GM19328 (cell line): Measurements from ENCODE around the gene CSTF2T.
"Not testable (repeated sequence)": the region's sequence is repeated elsewhere in the genome, so short reads cannot be mapped to it uniquely, and the experiment has no call there.

Source experiments
- ATAC-seq: cut with Tn5 transposase; IDR thresholded peaks from one replicate; pipeline ENCODE4 v1.9.1; 2021; ENCODE audit warnings: mild to moderate bottlenecking, moderate library complexity; ENCODE audit not compliant: unreplicated experiment

Gene CSTF2T

DNA sequence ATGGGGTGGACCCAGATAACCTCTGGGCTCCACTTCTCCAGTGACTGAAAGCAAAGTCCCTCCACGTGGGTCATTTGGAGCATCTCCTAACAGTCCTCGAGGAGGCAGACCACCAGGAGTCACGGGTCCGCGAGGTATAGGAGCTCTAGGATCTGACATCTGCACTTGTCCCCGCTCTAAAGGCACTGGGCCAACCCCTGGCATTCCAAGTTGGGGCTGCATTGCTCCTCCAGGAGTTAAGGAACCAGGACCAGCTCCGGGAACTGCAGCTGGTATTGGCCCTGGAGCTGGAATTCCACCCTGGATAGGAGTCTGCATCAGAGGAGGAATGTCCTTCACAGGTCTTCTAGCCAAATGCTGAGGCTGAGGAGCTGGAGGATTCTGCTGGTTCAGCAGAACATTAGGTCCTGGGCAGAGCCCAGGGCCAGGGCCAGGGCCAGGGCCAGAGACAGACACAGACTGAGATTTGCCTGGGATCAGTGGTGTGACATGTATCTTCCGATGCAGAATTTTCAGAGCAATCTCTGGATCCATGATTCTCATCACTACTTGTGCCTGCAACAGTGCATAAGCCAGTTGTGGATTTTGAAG is 827 bp downstream of the CSTF2T start:
- ATAC-seq: no peak

DNA sequence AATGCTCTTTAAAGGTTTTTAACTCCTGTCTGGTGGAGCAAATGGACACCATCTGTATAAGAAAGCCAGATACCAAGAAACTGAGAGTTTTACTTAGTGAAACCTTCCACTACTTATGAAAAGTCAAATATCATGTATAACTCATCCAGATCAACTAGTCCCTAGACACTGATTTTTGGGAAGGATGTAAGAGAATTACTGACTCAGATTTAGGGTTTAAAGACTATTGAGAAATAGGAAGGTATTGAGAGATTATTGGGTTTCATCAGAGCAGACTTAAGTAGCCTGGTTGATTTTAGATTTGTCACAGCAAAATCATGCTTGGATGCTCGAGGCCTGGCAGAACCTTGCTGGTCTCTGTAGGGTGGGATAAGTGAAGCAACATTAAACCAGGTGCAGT is 3.1 kb downstream of the CSTF2T start:
- ATAC-seq: no peak

DNA sequence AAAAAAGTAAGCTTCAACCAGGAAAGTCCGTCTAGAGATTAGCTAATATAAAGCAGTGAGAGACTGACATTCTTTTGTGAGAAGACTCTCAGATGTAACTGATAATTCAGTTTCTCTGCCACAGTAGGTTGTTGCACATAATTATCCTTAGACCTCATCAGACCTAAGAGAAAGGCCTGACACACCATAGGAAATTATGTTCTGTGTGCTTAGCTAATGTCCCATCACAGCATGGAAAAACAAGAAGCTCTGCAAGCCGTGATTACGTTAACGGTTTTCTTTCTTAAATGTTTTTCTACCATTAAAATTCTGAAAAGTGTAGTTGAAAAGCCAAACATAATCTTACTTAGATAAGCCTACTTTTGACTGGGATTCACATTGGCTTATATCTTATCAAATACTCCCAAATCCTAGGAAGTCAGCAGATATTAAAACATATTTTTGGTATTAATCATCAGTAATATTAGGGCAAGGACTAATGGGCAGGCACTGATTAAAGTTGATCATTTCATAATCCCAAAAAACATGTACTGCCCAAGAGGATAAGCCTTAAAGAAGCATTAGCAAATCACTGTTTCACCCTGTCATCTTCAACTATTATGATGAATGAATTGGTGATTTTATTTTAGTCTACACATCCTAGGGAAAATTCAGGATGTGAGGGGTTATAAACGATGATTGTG is 5.2 kb downstream of the CSTF2T start:
- no peak for ATAC-seq

DNA sequence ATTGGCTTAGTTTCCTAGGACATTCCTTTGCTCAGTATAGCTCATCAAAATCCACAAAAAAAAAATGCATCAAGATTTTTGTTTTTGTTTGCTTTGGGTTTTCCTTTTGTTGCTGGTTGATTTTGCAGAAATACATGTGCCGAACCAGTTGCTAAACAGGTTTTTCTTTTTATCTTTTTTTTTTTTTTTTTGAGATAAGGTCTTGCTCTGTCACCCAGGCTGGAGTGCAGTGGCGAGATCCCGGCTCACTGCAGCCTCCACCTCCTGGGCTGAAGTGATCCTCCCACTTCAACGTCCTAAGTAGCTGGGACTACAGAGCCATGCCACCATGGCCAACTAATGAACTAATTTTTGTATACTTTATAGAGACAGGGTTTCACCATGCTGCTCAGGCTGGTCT is 8.3 kb downstream of the CSTF2T start:
- ATAC-seq: no peak

DNA sequence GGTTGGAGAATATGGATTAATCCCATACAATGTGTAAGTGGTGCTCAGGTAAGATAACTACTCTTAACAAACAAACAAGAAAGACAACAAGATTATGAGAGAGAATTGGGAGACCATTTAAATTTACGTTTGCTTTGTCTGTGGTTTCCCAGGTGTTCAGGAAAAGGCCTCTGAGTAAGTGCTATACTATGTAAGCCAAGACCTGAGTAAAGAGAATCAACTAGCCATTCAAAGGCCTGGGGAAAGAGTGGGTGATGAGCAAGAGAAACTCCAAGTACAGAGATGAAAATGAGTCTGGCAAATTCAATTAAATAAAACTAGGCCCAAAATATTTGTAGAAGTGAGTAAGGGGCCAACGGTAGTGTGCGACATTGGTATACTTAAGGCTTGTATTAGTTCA is 9.9 kb downstream of the CSTF2T start:
- no peak for ATAC-seq

DNA sequence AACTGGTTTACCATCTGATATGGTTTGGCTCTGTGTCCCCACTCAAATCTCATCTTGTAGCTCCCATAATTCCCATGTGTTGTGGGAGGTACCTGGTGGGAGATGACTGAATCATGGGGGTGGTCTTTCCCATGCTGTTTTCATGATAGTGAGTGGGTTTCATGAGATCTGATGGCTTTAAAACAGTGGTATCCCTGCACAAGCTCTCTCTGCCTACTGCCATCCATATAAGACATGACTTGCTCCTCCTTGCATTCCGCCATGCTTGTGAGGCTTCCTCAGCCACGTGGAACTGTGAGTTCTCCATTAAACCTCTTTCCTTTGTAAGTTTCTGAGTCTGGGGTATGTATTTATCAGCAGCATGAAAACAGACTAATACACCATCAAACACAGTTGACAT is 10.6 kb downstream of the CSTF2T start:
- ATAC-seq: not testable (repeated sequence)

DNA sequence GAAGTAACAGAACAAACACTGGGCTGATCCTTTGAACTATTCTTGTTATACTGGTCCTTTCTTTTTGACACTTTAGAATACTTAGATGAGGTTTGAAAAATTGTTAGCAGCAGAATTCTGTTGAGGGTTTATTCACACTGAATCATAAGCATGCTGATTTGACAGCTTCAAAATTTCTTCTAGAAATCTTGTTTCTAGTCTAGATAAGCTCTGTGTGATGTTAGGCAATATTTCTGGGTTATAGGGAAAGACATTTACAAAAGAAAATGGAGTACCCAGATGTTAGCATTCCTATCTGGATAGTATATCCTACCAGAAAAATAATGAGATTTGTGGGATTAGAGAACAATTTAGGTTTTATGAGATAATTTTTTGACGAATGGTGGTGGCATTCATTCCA is 12.1 kb downstream of the CSTF2T start:
- ATAC-seq: no peak

DNA sequence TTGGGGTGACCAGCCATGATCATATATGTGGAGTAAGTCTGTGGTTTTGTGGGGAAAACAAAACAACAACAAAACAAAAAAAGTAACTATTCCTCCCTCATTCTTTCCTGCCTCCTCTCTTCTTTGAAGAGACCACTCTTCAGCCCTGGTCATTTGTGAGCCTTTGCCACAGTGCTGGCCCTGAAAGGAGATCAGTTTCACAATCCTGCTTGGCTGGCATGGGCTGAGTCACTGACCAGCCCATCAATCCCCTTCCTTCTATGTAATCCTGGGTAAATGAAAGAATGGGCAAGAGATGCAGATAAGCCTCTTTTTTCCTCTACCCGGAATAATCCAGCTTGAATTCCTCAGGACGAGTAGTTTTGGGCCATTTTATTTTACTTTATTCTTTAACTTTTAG is 13.6 kb downstream of the CSTF2T start:
- no peak for ATAC-seq

DNA sequence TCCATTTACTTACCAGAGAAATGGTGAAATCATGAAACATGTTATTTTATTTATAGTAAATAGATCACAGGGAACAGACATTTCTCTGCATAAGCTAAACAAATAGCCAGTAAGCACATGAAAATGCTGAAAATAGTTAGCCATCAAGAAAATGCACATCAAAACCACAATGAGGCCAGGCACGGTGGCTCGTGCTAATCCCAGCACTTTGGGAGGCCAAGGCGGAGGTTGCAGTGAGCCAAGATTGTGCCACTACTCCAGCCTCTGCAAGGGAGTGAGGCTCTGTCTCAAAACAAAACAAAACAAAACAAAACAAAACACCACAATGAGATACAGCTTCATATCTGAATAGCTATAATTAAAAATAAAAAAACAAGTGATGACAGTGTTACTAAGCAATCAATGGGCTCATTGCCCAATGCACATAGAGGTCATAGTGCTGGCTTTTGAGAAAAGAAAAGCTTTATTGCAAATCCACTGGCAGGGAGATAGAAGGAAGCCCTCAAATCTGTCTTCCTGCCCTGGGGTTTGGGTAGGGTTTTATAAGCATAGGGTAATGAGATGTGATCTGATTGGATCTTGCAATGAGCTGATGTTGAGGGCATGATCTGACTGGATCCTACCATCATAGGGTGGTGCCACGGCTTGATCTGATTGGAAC is 16.2 kb downstream of the CSTF2T start:
- no peak for ATAC-seq

DNA sequence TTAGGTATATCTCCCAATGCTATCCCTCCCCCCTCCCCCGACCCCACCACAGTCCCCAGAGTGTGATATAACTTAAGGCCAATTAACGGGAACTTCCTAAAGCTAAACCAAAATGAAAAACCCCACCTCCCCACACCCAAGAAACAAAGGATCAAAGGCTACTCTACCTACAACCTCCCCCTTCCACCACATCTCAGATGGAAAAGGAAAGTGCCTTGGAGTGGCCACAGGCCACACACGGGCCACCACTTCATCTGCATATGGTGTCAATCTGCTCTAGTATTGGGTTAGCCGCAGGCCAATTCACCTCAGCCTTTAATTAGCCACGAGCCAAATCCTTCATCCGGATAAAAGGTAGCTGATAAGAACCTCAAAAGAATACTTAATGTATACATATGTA is 19.6 kb downstream of the CSTF2T start:
- no peak for ATAC-seq

DNA sequence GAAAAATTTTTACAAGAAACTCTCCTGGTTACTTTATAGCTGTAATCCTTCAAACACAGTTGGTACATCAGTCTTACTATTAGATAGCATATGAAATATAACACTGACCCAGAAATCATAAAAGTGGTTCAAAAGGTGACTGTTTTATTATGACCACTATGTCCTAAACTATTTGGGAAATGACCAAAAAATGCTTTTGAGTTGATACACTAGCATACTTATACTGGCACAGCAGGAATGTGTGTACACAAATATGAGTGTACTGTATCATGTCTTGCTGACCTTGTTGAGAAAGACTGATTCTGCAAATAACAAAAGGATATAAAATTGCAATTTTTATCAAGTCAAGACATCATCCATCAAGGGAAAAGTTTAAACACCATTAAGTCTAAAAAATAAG is 24.3 kb downstream of the CSTF2T start:
- no peak for ATAC-seq

DNA sequence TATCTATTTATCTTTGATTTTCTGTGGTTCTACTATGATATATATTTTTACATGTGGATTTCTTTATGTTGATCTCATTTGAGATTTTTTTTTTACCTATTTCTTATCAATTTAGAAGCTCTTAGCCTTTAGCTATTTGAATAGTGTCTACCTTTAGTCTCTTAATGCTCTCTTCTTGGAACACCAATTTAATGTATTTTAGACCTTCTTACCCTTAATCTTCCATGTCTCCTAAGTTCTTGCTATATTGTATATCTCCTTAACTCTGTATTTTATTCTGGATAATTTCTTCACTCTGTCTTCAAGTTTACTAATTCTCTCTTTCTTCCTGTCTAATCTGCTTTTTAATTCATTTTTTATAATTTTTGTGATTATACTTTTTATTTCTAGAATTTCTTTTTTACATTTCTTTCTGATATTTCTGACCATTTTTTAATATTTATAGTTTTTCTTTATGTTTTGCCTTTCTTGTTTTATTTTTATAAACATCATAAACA is 27.3 kb downstream of the CSTF2T start:
- ATAC-seq: no peak

DNA sequence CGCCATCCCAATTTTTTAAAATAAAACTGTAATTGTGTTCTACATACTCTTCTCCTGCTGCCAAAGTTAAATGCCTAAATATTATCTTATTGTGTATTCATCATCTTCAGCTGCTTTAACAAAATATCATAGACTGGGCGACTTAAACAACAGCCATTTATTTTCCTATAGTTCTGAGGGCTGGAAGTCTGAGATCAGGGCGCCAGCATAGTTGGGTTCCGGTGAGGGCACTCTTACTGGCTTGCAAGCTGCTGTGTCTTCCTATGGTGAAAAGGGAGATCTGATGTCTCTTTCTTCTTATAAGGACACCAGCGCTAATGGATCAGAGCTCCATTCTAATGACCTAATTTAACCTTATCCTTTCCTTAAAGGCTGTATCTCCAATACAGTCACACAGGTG is 30.4 kb downstream of the CSTF2T start:
- no peak for ATAC-seq

DNA sequence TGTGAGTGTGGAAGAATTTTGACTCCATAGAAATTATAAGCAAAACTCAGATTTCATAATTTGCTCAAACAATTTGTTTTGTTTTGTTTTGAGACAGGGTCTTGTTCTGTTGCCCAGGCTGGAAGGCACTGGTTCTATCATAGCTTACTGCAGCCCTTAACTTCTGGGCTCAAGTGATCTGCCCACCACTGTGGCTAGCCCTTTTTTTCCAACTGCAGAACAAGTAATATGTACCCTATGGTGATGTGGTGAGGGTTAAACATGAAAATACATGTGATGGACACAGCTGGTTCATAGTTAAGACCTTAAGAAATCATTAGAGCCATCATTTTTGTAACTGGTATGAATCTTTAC is 31.1 kb downstream of the CSTF2T start:
- no peak for ATAC-seq

DNA sequence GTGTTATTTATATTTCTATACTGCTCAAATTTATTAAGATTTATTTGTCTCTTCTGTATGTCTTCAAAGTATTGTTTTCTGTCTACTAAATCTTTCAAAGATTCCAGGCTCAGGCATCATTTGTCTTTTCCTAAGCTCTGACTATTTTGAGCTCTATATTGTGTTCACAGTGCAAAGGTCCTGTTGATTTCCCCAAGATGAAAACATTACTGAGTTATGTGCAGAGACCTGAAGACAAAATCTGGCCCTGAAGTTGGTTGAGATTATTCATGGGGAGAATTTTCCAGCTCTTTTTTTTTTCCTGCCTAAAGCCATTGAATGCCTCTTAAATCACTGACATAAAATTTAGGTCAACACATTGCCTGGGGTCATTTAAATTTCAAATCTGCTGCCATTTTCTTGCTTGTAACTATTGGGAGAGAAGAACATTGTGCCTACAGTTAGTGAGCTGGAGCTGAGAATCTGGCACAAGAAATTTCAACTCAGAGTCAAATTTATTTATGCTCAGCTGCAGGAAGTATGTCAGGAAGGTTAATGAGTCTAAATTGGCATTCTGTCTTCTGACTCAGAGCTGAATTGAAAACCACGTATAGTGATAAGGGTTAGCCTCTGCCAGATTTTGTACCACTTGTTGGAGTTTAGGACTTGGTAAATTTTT is 31.6 kb downstream of the CSTF2T start:
- no peak for ATAC-seq

DNA sequence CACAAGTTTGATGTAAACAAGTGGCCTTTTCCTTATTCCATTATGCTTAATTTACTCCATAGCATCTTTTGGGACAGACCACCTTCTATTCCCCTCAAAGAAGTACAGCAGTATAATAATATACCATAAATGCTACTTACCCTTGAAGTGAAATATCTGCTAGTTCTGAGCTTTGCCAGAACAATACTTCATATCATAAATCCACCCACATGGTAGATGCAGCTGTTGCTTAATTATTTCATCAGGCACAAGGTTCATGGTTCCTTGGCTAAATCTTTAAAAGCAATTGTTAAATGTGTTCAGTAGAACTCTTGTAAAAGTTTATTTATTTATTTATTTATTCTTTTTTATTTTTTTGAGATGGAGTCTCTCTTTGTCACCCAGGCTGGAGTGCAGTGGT is 32.9 kb downstream of the CSTF2T start:
- ATAC-seq: no peak

DNA sequence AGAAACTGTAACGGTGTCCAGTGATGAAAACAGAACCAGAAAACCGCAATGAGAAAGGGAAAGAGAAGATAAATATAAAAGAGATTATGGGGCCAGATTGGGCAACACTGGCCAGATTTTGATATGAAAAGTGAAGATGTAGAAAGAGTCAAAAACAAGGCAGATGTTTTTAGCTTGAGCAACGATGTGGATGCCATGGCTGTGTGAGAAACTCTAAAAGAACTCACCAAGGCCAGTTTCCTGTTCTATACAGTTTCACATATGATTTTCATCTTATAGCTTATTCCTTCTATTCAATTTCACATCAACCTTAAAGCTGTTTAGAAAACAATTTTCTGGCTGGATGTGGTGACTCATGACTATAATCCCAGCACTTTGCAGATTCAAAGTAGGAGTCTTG is 36.3 kb downstream of the CSTF2T start:
- no peak for ATAC-seq

DNA sequence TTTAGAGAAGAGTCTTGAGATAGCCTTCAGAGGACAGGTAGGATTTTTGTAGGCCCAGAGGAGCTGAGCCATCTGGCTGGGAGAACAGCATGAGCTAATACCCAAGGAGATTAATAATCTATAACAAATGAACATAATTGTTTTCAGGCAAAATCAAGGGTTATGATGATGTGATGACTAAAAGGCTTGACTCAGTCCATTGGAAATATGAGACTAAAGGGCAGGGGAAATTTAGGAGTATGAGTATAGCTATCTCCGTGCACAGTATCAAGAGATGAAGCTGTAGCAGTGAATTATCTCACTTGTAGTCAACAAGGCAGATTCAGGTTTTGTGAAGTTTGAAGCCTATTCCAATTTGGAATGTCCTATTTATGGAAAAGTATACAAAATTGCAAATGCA is 40.1 kb downstream of the CSTF2T start:
- no peak for ATAC-seq

DNA sequence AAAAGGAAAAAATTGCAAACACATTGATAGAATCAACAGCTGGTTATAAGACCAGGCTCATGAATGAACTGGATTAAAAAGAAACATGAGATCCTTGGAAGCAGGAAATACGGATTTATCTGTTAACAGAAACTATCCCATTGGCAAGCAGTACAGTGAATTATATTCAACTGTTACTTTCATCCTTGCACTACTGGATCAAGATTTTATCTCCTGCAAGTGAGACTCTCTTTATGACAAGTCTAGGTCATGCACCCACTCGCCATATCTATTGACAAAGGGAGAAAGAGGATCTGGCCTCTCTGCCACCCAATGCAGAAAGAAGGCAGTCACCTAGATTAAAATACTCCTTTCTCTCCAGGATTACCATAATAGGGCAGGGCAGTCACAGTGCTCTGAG is 41.4 kb downstream of the CSTF2T start:
- ATAC-seq: no peak

DNA sequence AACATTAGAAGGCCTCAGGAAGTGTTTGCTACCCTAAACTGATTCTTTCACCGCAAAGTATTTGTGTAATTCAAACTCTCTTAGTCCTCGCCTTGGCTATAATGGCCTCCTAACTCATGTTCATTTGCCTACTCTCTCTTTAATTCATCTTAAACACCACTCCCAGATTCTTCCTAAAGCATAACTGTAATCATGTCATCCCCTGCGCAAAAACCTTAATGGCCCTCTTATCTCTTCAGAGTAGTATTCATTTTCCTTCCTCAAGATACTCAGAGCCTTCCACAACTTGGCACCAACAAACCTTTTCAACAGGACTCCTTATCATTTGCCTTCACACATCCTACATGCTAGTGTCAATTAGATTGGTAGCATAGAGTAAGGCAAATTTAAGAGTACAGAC is 42.9 kb downstream of the CSTF2T start:
- no peak for ATAC-seq

DNA sequence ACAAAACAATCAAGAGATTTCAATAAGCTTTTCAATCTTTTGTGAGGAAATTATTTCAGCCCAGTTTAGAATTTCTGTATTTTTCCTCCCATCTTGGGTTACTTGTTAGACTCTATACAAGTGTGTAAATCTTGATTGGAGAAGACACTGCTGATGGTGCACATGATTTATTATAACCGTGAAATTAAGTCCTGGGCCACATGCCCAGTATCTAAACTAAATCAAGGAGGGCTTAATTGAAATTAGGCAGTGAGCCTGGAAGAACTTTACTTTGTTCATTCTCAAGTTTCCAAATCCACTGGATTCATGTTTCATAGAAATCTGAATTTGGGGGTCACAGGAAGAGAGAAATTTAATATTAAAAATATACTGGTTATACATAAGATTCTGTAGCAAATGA is 44.5 kb downstream of the CSTF2T start:
- no peak for ATAC-seq

DNA sequence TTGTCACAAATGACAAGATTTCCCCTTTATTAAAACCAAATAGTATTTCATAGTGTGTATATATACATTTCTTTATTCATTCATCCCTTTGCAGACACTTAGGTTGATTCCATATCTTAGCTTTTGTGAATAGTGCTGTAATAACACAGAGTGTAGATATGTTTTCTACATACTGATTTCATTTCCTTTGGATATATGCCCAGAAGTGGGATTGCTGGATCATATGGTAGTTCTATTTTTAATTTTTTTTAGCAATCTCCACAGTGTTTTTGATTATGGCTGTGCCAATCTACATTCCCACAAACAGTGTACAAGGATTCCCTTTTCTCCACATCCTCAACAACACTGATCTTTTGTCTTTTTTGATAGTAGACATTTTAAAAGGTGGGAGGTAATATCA is 46.4 kb downstream of the CSTF2T start:
- ATAC-seq: no peak
